T-helper 1 cell treated with Interleukin-12 subunit alpha and Interleukin-12 subunit beta and Interleukin-4 antibody, amounts not matched to agents 30 ng/mL and 1 ng/mL, for 36 hours (primary cell): Measurements from ENCODE around the gene CLPTM1L. TPM values are rescaled to one million over a fixed set of nuclear protein-coding genes. Genes with fewer than 3 reads are reported as not detected.
"Not testable (repeated sequence)": the region's sequence is repeated elsewhere in the genome, so short reads cannot be mapped to it uniquely, and the experiment has no call there.

ENCODE experiments used
- intact Hi-C: fragments of 100-400 bp; cut with micrococcal nuclease; formaldehyde crosslinking; loops from one replicate; pipeline ENCODE4 v1.15.1; 2024
- total RNA-seq: library from RNA; stranded (reverse); gene quantifications from 2 replicates; pipeline ENCODE4 v1.2.3, GENCODE V29; 2022

The CLPTM1L gene
- total RNA-seq, 1 donor from 2014 or later, result 119 TPM

DNA sequence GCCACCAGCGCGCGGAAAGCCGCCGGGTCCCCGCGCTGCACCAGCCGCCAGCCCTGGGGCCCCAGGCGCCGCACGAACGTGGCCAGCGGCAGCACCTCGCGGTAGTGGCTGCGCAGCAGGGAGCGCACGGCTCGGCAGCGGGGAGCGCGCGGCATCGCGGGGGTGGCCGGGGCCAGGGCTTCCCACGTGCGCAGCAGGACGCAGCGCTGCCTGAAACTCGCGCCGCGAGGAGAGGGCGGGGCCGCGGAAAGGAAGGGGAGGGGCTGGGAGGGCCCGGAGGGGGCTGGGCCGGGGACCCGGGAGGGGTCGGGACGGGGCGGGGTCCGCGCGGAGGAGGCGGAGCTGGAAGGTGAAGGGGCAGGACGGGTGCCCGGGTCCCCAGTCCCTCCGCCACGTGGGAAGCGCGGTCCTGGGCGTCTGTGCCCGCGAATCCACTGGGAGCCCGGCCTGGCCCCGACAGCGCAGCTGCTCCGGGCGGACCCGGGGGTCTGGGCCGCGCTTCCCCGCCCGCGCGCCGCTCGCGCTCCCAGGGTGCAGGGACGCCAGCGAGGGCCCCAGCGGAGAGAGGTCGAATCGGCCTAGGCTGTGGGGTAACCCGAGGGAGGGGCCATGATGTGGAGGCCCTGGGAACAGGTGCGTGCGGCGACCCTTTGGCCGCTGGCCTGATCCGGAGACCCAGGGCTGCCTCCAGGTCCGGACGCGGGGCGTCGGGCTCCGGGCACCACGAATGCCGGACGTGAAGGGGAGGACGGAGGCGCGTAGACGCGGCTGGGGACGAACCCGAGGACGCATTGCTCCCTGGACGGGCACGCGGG, 49.9 kb downstream of the CLPTM1L start, which contains the start of gene TERT:
Gene TERT (minus strand): TSS at position 234 of the 815 bp plus-strand sequence. CDS start 79 bp downstream, at position 155.
- intact Hi-C loops, result loop anchor here (2.0 kb wide), 1 partner anchor 50 kb away; the partner anchor contains the start of gene CLPTM1L

DNA sequence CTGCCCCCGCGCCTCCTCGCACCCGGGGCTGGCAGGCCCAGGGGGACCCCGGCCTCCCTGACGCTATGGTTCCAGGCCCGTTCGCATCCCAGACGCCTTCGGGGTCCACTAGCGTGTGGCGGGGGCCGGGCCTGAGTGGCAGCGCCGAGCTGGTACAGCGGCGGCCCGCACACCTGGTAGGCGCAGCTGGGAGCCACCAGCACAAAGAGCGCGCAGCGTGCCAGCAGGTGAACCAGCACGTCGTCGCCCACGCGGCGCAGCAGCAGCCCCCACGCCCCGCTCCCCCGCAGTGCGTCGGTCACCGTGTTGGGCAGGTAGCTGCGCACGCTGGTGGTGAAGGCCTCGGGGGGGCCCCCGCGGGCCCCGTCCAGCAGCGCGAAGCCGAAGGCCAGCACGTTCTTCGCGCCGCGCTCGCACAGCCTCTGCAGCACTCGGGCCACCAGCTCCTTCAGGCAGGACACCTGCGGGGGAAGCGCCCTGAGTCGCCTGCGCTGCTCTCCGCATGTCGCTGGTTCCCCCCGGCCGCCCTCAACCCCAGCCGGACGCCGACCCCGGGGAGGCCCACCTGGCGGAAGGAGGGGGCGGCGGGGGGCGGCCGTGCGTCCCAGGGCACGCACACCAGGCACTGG, 50.6 kb downstream of the CLPTM1L start:
- intact Hi-C loops, result loop anchor here (2.0 kb wide), 1 partner anchor 50 kb away; the partner anchor contains the start of gene CLPTM1L

GRCh38 chr5:1293416-1294205, 51.3 kb downstream of the CLPTM1L start:
- intact Hi-C loops, result loop anchor here (2.0 kb wide), 1 partner anchor 51 kb away; the partner anchor contains the start of gene CLPTM1L

DNA sequence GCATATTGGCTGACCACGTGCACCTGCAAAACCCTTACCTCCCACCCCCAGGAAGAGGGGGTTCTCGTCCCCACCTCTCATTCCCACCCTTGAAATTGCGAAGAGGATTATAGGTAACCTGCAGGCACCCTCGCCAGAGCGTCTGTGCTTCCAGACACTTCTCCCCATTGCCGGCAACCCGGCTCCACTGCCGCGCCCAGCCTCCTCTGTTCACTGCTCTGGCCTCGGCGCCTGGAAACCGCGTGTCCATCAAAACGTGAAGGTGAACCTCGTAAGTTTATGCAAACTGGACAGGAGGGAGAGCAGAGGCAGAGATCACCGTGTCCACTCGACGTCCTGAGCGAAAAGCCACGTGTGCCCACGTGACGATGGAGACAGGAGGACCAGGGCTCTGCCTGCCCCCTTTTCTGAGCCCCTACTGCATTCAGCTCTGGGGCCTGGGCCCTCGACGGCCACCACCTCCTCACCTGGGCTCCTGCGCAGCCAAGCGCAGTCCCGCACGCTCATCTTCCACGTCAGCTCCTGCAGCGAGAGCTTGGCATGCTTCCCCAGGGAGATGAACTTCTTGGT, 52.0 kb downstream of the CLPTM1L start:
- intact Hi-C loops, result no loop called here

GRCh38 chr5:1292139-1292538, 52.8 kb downstream of the CLPTM1L start:
- intact Hi-C loops, result no loop called here

- intact Hi-C loops, result no loop called here
Observed at GRCh38 chr5:1291611-1292080, 53.3 kb downstream of the CLPTM1L start.

DNA sequence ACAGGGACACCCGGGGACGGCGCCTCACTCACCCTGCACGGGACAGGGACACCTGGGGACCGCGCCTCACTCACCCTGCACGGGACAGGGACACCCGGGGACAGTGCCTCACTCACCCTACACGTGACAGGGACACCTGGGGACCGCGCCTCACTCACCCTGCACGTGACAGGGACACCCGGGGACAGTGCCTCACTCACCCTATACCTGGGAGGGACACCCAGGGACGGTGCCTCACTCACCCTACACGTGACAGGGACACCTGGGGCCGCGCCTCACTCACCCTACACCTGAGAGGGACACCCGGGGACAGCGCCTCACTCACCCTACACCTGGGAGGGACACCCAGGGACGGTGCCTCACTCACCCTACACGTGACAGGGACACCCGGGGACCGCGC, 53.9 kb downstream of the CLPTM1L start:
- intact Hi-C loops, result not testable (repeated sequence)

- intact Hi-C loops, result not testable (repeated sequence)
Observed at GRCh38 chr5:1289559-1289958, 55.3 kb downstream of the CLPTM1L start.

GRCh38 chr5:1288439-1289335, 56.2 kb downstream of the CLPTM1L start:
- intact Hi-C loops, result no loop called here

GRCh38 chr5:1285883-1286291, 59.0 kb downstream of the CLPTM1L start:
- intact Hi-C loops, result no loop called here

DNA sequence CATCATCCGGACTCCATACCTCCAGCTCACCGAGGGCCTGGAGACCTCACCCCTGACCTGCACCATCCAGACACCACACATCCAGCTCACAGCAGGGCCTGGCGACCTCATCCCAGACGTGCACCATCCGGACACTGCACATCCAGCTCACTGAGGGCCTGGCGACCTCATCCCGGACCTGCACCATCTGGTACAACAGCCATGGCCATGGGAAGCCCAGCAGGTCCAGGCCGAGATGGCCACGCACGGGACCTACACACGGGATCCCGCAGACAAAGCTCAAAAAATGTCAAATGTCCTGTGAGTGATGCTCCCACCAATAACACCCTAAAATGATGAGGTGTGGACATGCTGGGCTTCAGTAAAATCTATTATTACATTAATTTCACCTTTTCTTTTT, 59.8 kb downstream of the CLPTM1L start:
- intact Hi-C loops, result no loop called here

GRCh38 chr5:1284336-1284970, 60.4 kb downstream of the CLPTM1L start:
- intact Hi-C loops, result not testable (repeated sequence)

DNA sequence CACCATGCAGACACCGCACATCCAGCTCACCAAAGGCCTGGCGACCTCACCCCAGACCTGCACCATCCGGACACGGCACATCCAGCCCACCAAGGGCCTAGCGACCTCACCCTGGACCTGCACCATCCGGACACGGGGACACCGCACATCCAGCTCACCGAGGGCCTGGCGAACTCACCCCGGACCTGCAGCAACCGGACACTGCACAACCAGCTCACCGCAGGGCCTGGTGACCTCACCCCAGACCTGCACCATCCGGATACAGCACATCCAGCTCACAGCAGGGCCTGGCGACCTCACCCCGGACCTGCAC, 61.2 kb downstream of the CLPTM1L start:
- intact Hi-C loops, result not testable (repeated sequence)

GRCh38 chr5:1282993-1283728, 61.7 kb downstream of the CLPTM1L start:
- intact Hi-C loops, result not testable (repeated sequence)

DNA sequence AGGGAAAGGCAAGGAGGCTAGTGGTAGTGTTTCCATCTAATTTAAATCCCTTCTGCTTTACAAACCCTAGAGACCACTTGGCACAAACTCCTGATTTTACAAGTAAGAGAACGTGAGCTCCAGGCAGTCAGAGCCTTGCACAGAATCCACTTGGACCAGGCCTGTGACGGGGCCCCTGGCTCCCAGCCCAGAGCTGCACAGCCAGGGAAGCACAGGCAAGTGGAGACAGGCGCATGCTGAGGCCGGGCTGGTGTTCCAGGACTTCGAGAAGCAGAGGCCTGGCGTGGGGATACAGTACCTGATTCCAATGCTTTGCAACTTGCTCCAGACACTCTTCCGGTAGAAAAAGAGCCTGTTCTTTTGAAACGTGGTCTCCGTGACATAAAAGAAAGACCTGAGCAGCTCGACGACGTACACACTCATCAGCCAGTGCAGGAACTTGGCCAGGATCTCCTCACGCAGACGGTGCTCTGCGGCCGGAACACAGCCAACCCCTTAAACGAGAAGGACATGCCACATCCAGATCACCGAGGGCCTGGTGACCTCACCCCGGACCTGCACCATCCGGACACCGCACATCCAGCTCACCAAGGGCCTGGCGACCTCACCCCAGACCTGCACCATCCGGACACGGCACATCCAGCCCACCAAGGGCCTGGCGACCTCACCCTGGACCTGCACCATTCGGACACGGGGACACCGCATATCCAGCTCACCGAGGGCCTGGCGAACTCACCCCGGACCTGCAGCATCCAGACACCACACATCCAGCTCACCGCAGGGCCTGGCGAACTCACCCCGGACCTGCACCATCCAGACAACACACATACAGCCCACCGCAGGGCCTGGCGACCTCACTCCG, 62.5 kb downstream of the CLPTM1L start:
- intact Hi-C loops, result no loop called here

- intact Hi-C loops, result no loop called here
Observed at GRCh38 chr5:1281038-1281882, 63.6 kb downstream of the CLPTM1L start.
